DMS79 (cell line): ENCODE results near the gene RDX.
A peak's percentile ranks its signal among the peaks of the same experiment; 100 is the strongest.

ENCODE experiments used
- DNase-seq: peaks from one replicate; lab custom pipeline; 2025; lab: John Stamatoyannopoulos, UW

RDX gene

GRCh38 chr11:110169738-110170137 is 126.7 kb downstream of the RDX start:
- no peak for DNase-seq

GRCh38 chr11:110168033-110168803 is 128.2 kb downstream of the RDX start:
- DNase-seq = no peak

- no peak for DNase-seq
These were observed 131.1 kb downstream of the RDX start for GRCh38 chr11:110165039-110165925.

GRCh38 chr11:110162216-110162615 is 134.2 kb downstream of the RDX start:
- DNase-seq = no peak

GRCh38 chr11:110161061-110161460 is 135.4 kb downstream of the RDX start:
- no peak for DNase-seq

GRCh38 chr11:110160437-110160836 is 136.0 kb downstream of the RDX start:
- no peak for DNase-seq

GRCh38 chr11:110160016-110160415 is 136.4 kb downstream of the RDX start:
- no peak for DNase-seq

- no peak for DNase-seq
These were observed 136.9 kb downstream of the RDX start for GRCh38 chr11:110159476-110159875.

GRCh38 chr11:110158317-110159200 is 137.9 kb downstream of the RDX start:
- DNase-seq = no peak

- DNase-seq = no peak
These were observed 139.9 kb downstream of the RDX start for GRCh38 chr11:110156503-110156902.

GRCh38 chr11:110153474-110153873 is 142.9 kb downstream of the RDX start:
- no peak for DNase-seq

- no peak for DNase-seq
These were observed 144.2 kb downstream of the RDX start for GRCh38 chr11:110152199-110152598.

GRCh38 chr11:110148775-110149744 is 147.4 kb downstream of the RDX start:
- no peak for DNase-seq

- DNase-seq = no peak
These were observed 148.3 kb downstream of the RDX start for GRCh38 chr11:110147962-110148709.

- DNase-seq = no peak
These were observed 154.6 kb downstream of the RDX start for GRCh38 chr11:110141812-110142211.

- no peak for DNase-seq
These were observed 162.3 kb downstream of the RDX start for GRCh38 chr11:110134110-110134509.

GRCh38 chr11:110133160-110133559 is 163.3 kb downstream of the RDX start:
- DNase-seq = no peak

- DNase-seq = no peak
These were observed 164.9 kb downstream of the RDX start for GRCh38 chr11:110131386-110132123.

GRCh38 chr11:110130642-110131238 is 165.7 kb downstream of the RDX start:
- DNase-seq = peak; percentile 90
